ENCODE results near the gene SSR4.
"Not testable (repeated sequence)": the region's sequence is repeated elsewhere in the genome, so short reads cannot be mapped to it uniquely, and the experiment has no call there.

GRCh38 chrX:153745067-153745433, 49.4 kb upstream of the SSR4 start:
- not testable (repeated sequence) for TF ChIP-seq EZH2 (IDR thresholded peaks at IDR 0.05; ENCODE audit: borderline replicate concordance, low read length); CTCF (IDR thresholded peaks at IDR 0.05; ENCODE audit: low read length)
